ENCODE results near the gene EOGT.
A peak's percentile ranks its signal among the peaks of the same experiment; 100 is the strongest.

The EOGT gene

GRCh38 chr3:69013253-69014021 is at the start of gene EOGT:
EOGT (minus strand) TSS chr3:69013684; CDS start chr3:69009846, 3,838 bp downstream.
- DNase-seq: peak; percentile 10 to 84 (median 66)

GRCh38 chr3:69059688-69060087 is 46.2 kb upstream of the EOGT start:
- no peak for DNase-seq

GRCh38 chr3:69058947-69059224 is 45.4 kb upstream of the EOGT start:
- DNase-seq: no peak

- DNase-seq: no peak
Observed at GRCh38 chr3:69058180-69058946, 44.9 kb upstream of the EOGT start.

GRCh38 chr3:69052472-69052898 is 39.0 kb upstream of the EOGT start:
- DNase-seq: no peak

- no peak for DNase-seq
Observed at GRCh38 chr3:69051756-69052471, 38.4 kb upstream of the EOGT start, which contains the start of gene TMF1. TMF1 (minus strand) TSS chr3:69052333; CDS start chr3:69052086, 247 bp downstream.

GRCh38 chr3:69048990-69049389 is 35.5 kb upstream of the EOGT start:
- no peak for DNase-seq

- DNase-seq: no peak
Observed at GRCh38 chr3:69044608-69045007, 31.1 kb upstream of the EOGT start.

- DNase-seq: no peak
Observed at GRCh38 chr3:69033470-69033869, 20.0 kb upstream of the EOGT start.

- DNase-seq: no peak
Observed at GRCh38 chr3:69032737-69033136, 19.3 kb upstream of the EOGT start.

- DNase-seq: no peak
Observed at GRCh38 chr3:69032142-69032541, 18.7 kb upstream of the EOGT start.

GRCh38 chr3:69031635-69032034 is 18.2 kb upstream of the EOGT start:
- no peak for DNase-seq

- DNase-seq: no peak
Observed at GRCh38 chr3:69020857-69021256, 7.4 kb upstream of the EOGT start.

- no peak for DNase-seq
Observed at GRCh38 chr3:69020424-69020823, 6.9 kb upstream of the EOGT start.

- no peak for DNase-seq
Observed at GRCh38 chr3:69016901-69017300, 3.4 kb upstream of the EOGT start.

GRCh38 chr3:69016102-69016501 is 2.6 kb upstream of the EOGT start:
- no peak for DNase-seq

- DNase-seq: no peak
Observed at GRCh38 chr3:69014022-69014580, 617 bp upstream of the EOGT start.

- peak in 9 of 14 donors; percentile 13 to 56 (median 34) for DNase-seq
Observed at GRCh38 chr3:69012800-69013252, 658 bp downstream of the EOGT start.

- DNase-seq: peak in 2 of 14 donors; percentile 23 to 29
Observed at GRCh38 chr3:69012100-69012799, 1.2 kb downstream of the EOGT start.

GRCh38 chr3:69011096-69011730 is 2.3 kb downstream of the EOGT start:
- no peak for DNase-seq

GRCh38 chr3:69009559-69010410 is 3.7 kb downstream of the EOGT start:
- DNase-seq: no peak
